Loucy (cell line): ENCODE measurements around the gene RFX3.

ENCODE experiments used
- H2AFZ ChIP-seq: fragments of 200-600 bp; sonication (generic); 2 replicates; pipeline ENCODE4 v1.6.0; 2016; ENCODE audit warnings: antibody characterized with exemption, mild to moderate bottlenecking, low read length, moderate library complexity
- H3F3A ChIP-seq: fragments of 200-600 bp; 2 replicates; pipeline ENCODE4 v1.6.0; 2016; ENCODE audit warnings: antibody characterized with exemption, low read depth, mild to moderate bottlenecking
- H3K27me3 ChIP-seq: fragments of 200-600 bp; sonication (generic); 2 replicates; pipeline ENCODE4 v1.6.1; 2014; ENCODE audit warnings: low read length, mild to moderate bottlenecking; ENCODE audit not compliant: insufficient read depth, poor library complexity, severe bottlenecking
- H3K36me3 ChIP-seq: fragments of 200-600 bp; sonication (generic); 2 replicates; pipeline ENCODE4 v1.6.1; 2016; ENCODE audit warnings: low read length; ENCODE audit not compliant: insufficient read depth
- H3K4me1 ChIP-seq: fragments of 200-600 bp; sonication (generic); 2 replicates; pipeline ENCODE4 v1.5.1; 2014; ENCODE audit warnings: low read length, mild to moderate bottlenecking; ENCODE audit not compliant: insufficient read depth, poor library complexity, severe bottlenecking
- H3K4me2 ChIP-seq: fragments of 200-600 bp; sonication (generic); 2 replicates; pipeline ENCODE4 v1.6.0; 2014; ENCODE audit warnings: antibody characterized with exemption, low read length, low read depth, mild to moderate bottlenecking; ENCODE audit not compliant: poor library complexity, severe bottlenecking
- H3K4me3 ChIP-seq: fragments of 200-600 bp; sonication (generic); 2 replicates; pipeline ENCODE4 v1.5.1; 2014; ENCODE audit warnings: low read length, mild to moderate bottlenecking, mixed read lengths; ENCODE audit not compliant: poor library complexity, severe bottlenecking
- H3K79me2 ChIP-seq: fragments of 200-600 bp; sonication (generic); 2 replicates; pipeline ENCODE4 v1.6.1; 2014; ENCODE audit warnings: low read length; ENCODE audit not compliant: insufficient read depth
- H3K9ac ChIP-seq: fragments of 200-600 bp; sonication (generic); 2 replicates; pipeline ENCODE4 v1.6.0; 2014; ENCODE audit warnings: mild to moderate bottlenecking, low read depth, low read length, moderate library complexity; ENCODE audit not compliant: poor library complexity, severe bottlenecking
- H3K9me2 ChIP-seq: fragments of 200-600 bp; sonication (generic); replicated peaks from 2 replicates; pipeline ENCODE4 v1.6.1; 2016; ENCODE audit warnings: low read depth, low read length, mixed read lengths
- H3K9me3 ChIP-seq: fragments of 200-600 bp; sonication (generic); 2 replicates; pipeline ENCODE4 v1.6.1; 2014; ENCODE audit warnings: mild to moderate bottlenecking, antibody characterized with exemption, low read length, low read depth; ENCODE audit not compliant: insufficient read depth
- H4K20me1 ChIP-seq: fragments of 200-600 bp; sonication (generic); 2 replicates; pipeline ENCODE4 v1.6.0; 2014; ENCODE audit warnings: antibody characterized with exemption, low read length, mild to moderate bottlenecking; ENCODE audit not compliant: insufficient read depth, poor library complexity, severe bottlenecking
- CTCF ChIP-seq: fragments of 200-600 bp; sonication (generic); conservative IDR thresholded peaks from 2 replicates; pipeline ENCODE4 v1.5.1; 2014; ENCODE audit warnings: mild to moderate bottlenecking, antibody characterized with exemption, low read length
- EZH2phosphoT487 ChIP-seq: fragments of 200-600 bp; IDR thresholded peaks from 2 replicates; pipeline ENCODE4 v1.6.1; 2018; ENCODE audit warnings: antibody characterized with exemption, mild to moderate bottlenecking, moderate library complexity, borderline replicate concordance

Gene RFX3

DNA sequence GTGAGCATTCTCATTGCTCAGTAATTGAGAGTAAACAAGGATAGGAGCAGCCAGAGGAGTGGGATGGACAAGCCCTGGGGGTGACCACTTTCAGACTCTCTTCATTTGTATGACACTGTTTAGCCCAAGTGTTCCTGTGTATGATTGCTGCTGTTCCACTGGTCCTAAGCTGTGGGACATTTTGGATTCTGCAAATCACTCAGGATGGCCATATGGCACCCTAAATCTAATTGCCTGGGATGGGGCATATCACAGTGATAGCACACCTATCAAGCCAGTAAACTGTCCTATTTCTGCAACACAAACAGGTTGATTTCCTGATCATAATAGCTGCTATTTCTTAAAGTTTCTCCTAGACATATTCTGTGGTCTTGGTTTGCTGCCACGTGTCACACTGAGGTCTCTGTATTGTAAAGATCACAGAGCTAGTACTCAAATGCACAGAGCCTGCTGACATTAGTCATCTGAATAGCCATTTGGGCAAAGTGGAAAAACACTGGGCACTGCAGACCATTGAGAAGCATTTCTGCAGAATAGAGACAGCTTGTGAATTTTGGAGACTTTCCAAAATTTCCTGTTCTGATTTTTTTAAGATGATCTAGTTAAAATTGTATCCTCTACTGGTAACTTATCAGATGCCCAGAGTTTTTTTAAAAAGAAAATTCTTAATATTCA, 320.2 kb downstream of the RFX3 start:
- H3K4me1 ChIP-seq: no peaks in the 10 kb centered on the region
- no peak for TF ChIP-seq EZH2phosphoT487
- no peak for TF ChIP-seq CTCF
- no peaks in the 10 kb centered on the region for H4K20me1 ChIP-seq
- H3K27me3 ChIP-seq: no peaks in the 10 kb centered on the region
- H3K4me3 ChIP-seq: no peak overlapping the region
- no peak overlapping the region for H3K9ac ChIP-seq
- H3F3A ChIP-seq: no peaks in the 10 kb centered on the region
- H3K79me2 ChIP-seq: no peaks in the 10 kb centered on the region
- H3K36me3 ChIP-seq: no peaks in the 10 kb centered on the region
- H3K4me2 ChIP-seq: no peak overlapping the region
- H3K9me2 ChIP-seq: no peaks in the 10 kb centered on the region
- H2AFZ ChIP-seq: no peak overlapping the region
- no peaks in the 10 kb centered on the region for H3K9me3 ChIP-seq

- Histone ChIP-seq H3K4me2 (no peak overlapping the region), H3K4me3 (no peak overlapping the region), H3F3A (no peaks in the 10 kb centered on the region), H3K79me2 (no peaks in the 10 kb centered on the region), H4K20me1 (no peaks in the 10 kb centered on the region), H3K27me3 (no peaks in the 10 kb centered on the region), H3K4me1 (no peaks in the 10 kb centered on the region), H3K36me3 (no peaks in the 10 kb centered on the region), H3K9me2 (no peaks in the 10 kb centered on the region), H2AFZ (no peak overlapping the region), H3K9me3 (no peaks in the 10 kb centered on the region), H3K9ac (no peak overlapping the region)
- TF ChIP-seq EZH2phosphoT487 (no peak), CTCF (no peak)
Observed at GRCh38 chr9:3200331-3200774, 325.4 kb downstream of the RFX3 start.

DNA sequence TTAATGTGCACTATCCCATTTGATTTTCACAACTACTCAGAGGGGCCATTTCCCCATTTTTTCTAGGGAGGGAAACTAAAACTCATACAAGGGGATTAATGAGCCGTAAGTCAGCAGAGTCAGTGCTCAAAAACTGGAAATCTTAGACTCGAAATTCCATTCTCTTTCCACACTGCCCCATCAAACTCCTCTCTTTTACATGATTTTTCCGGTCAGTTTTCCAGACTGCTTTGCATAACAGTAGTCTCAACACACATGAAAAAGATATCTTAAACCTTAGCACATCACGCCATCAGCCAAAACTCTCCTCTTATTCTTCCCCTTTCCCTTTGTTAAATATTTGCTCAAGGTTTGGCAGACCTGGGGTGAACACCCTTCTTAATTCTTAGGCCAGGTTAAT, 332.0 kb downstream of the RFX3 start:
- Histone ChIP-seq H2AFZ (no peak overlapping the region), H3K36me3 (no peaks in the 10 kb centered on the region), H3K9me2 (no peaks in the 10 kb centered on the region), H3K27me3 (no peaks in the 10 kb centered on the region), H3K9ac (no peak overlapping the region), H3K9me3 (no peaks in the 10 kb centered on the region), H3K79me2 (no peaks in the 10 kb centered on the region), H4K20me1 (no peaks in the 10 kb centered on the region), H3K4me2 (no peak overlapping the region), H3K4me1 (no peaks in the 10 kb centered on the region), H3K4me3 (no peak overlapping the region), H3F3A (no peaks in the 10 kb centered on the region)
- TF ChIP-seq CTCF (no peak), EZH2phosphoT487 (no peak)
